GM12878 (cell line): Measurements from ENCODE around the gene ADAMTSL1. TPM values are rescaled to one million over a fixed set of nuclear protein-coding genes. Genes with fewer than 3 reads are reported as not detected.

ENCODE experiments used
- ATAC-seq: fragments of 200-7000 bp; cut with Tn5 transposase; 3 replicates; pipeline ENCODE4 v1.9.1; 2020; ENCODE audit warnings: mild to moderate bottlenecking, moderate library complexity
- BruUV-seq: library from RNA; stranded (reverse); fragments of 400-500 nt; replicated peaks from 2 replicates; lab custom pipeline; 2021; lab: Mats Ljungman, UMichigan
- CTCF ChIA-PET: fragments of 300-600 bp; sonication (Branson Sonifier 250); formaldehyde crosslinking; extraction: SDS; loops from one replicate; lab custom pipeline; 2021; ENCODE audit warnings: inconsistent platforms; lab: Yijun Ruan, JAX
- POLR2A ChIA-PET: fragments of 350-600 bp; formaldehyde crosslinking; extraction: SDS; loops from one replicate; lab custom pipeline; 2021; ENCODE audit warnings: inconsistent platforms; lab: Charles Lee
- RAD21 ChIA-PET: fragments of 300-600 bp; sonication (Branson Sonifier 250); formaldehyde crosslinking; loops from one replicate; lab custom pipeline; 2023; ENCODE audit warnings: antibody characterized with exemption; ENCODE audit not compliant: unreplicated experiment; lab: Charles Lee
- SMC1A ChIA-PET: fragments of 300-600 bp; sonication (Branson Sonifier 250); formaldehyde crosslinking; loops from one replicate; lab custom pipeline; 2023; ENCODE audit not compliant: unreplicated experiment, uncharacterized antibody; lab: Charles Lee
- DNase-seq: peaks from one replicate; pipeline ENCODE4 v3.0.0-alpha.2; 2011; ENCODE audit warnings: low read depth, low spot score
- FAIRE-seq: peaks from 3 replicates; lab custom pipeline; 2011; peaks lifted over from hg19 to GRCh38; lab: Jason Lieb, UNC
- H2AFZ ChIP-seq: 2 replicates; pipeline ENCODE4 v1.6.0; 2011; ENCODE audit warnings: low read depth, low read length, control low read depth; ENCODE audit not compliant: control insufficient read depth
- H3K27ac ChIP-seq: 2 replicates; pipeline ENCODE4 v1.5.1; 2011; ENCODE audit warnings: control low read depth; ENCODE audit not compliant: control insufficient read depth, insufficient read depth
- H3K27me3 ChIP-seq, 2 experiments: replicated peaks in 1 of 2; 2 replicates each; pipeline versions ENCODE4 v1.6.0 to v1.6.1; 2011; ENCODE audit warnings: low read length in 1 of 2; ENCODE audit not compliant: control insufficient read depth in 2 of 2, insufficient read depth in 2 of 2
- H3K36me3 ChIP-seq, 2 experiments: 2 replicates each; pipeline ENCODE4 v1.5.1; 2011; ENCODE audit warnings: low read length in 1 of 2; ENCODE audit not compliant: control insufficient read depth in 2 of 2, insufficient read depth in 2 of 2
- H3K4me1 ChIP-seq: 2 replicates; pipeline ENCODE4 v1.6.1; 2011; ENCODE audit warnings: mild to moderate bottlenecking, low read length, moderate library complexity, mixed read lengths; ENCODE audit not compliant: control insufficient read depth, insufficient read depth
- H3K4me2 ChIP-seq: 2 replicates; pipeline ENCODE4 v1.6.0; 2011; ENCODE audit warnings: control low read depth; ENCODE audit not compliant: control insufficient read depth, insufficient read depth
- H3K4me3 ChIP-seq: fragments of 200-600 bp; sonication (generic); 2 replicates; pipeline ENCODE4 v1.5.1; 2016
- H3K79me2 ChIP-seq: 2 replicates; pipeline ENCODE4 v1.6.0; 2011; ENCODE audit warnings: low read length; ENCODE audit not compliant: control insufficient read depth, insufficient read depth
- H3K9ac ChIP-seq: 2 replicates; pipeline ENCODE4 v1.8.0; 2011; ENCODE audit warnings: low read length, control low read depth, mixed read lengths; ENCODE audit not compliant: control insufficient read depth, insufficient read depth
- H3K9me3 ChIP-seq: replicated peaks from 3 replicates; pipeline ENCODE4 v1.5.1; 2011; ENCODE audit warnings: mild to moderate bottlenecking, low read length; ENCODE audit not compliant: control insufficient read depth, insufficient read depth
- H4K20me1 ChIP-seq: 2 replicates; pipeline ENCODE4 v1.6.0; 2011; ENCODE audit not compliant: control insufficient read depth, insufficient read depth
- ATF7 ChIP-seq: fragments of 450-650 bp; IDR thresholded peaks from 2 replicates; pipeline ENCODE4 v1.6.1; 2016; ENCODE audit warnings: low read depth, mild to moderate bottlenecking
- BMI1 ChIP-seq: fragments of 450-650 bp; IDR thresholded peaks from 2 replicates; pipeline ENCODE4 v1.6.1; 2016; ENCODE audit warnings: mild to moderate bottlenecking, moderate library complexity, borderline replicate concordance
- CBX3 ChIP-seq: fragments of 200-600 bp; sonication (generic); IDR thresholded peaks from 2 replicates; pipeline ENCODE4 v1.6.1; 2016; ENCODE audit warnings: low read depth, borderline replicate concordance
- EED ChIP-seq: sonication (generic); IDR thresholded peaks from 2 replicates; pipeline ENCODE4 v1.6.1; 2016; ENCODE audit warnings: antibody characterized with exemption, low read depth
- NKRF ChIP-seq: fragments of 450-650 bp; conservative IDR thresholded peaks from 2 replicates; pipeline ENCODE4 v1.6.1; 2017; ENCODE audit warnings: mild to moderate bottlenecking, moderate library complexity
- NR2C2 ChIP-seq: IDR thresholded peaks from 2 replicates; pipeline ENCODE4 v1.6.1; 2011; ENCODE audit warnings: borderline replicate concordance, low read depth; ENCODE audit not compliant: control insufficient read depth, insufficient read length
- POLR2AphosphoS5 ChIP-seq: IDR thresholded peaks from 2 replicates; pipeline ENCODE4 v1.6.1; 2011; ENCODE audit warnings: mild to moderate bottlenecking, low read length, inconsistent platforms
- SIX5 ChIP-seq: IDR thresholded peaks from 2 replicates; pipeline ENCODE4 v1.6.1; 2011; ENCODE audit warnings: mild to moderate bottlenecking, low read depth, low read length, moderate library complexity; ENCODE audit not compliant: severe bottlenecking
- ZNF217 ChIP-seq: fragments of 450-650 bp; IDR thresholded peaks from 2 replicates; pipeline ENCODE4 v1.6.1; 2017; ENCODE audit warnings: antibody characterized with exemption, mild to moderate bottlenecking
- ZNF24 ChIP-seq: fragments of 450-650 bp; IDR thresholded peaks from 2 replicates; pipeline ENCODE4 v1.6.1; 2017; ENCODE audit warnings: antibody characterized with exemption, mild to moderate bottlenecking
- in situ Hi-C: fragments of 300-500 bp; cut with MboI; formaldehyde crosslinking; loops from 9 replicates; pipeline ENCODE4 v1.14.3; 2018; ENCODE audit warnings: mixed read lengths
- intact Hi-C: fragments of 100-400 bp; cut with micrococcal nuclease; formaldehyde crosslinking; loops from one replicate; pipeline ENCODE4 v1.14.2; 2022; ENCODE audit not compliant: unreplicated experiment
- polyA plus RNA-seq, 11 experiments: library from polyadenylated mRNA; depleted of rRNA in 4 of 11; unstranded in 6 of 11; stranded (reverse) in 5 of 11; fragments of >200 nt; fragmentation: Nextera tagmentation in 4 of 11; fragmentation: Illumina TruSeq in 1 of 11; extraction: Ambion mirVana in 4 of 11; extraction: Trizol in 1 of 11; gene quantifications; 1 replicate in 1 of 11; 2 replicates in 10 of 11; pipeline versions ENCODE4 v1.2.1 to v1.2.3, GENCODE V29; 2011 to 2016; ENCODE audit warnings: inconsistent platforms in 2 of 11, missing spikeins in 2 of 11, low read depth in 1 of 11
- total RNA-seq, 4 experiments: library from RNA; depleted of rRNA in 3 of 4; stranded (reverse); fragments of >200 nt in 3 of 4; fragmentation: Illumina TruSeq in 1 of 4; extraction: Trizol in 1 of 4; gene quantifications; 2 replicates each; pipeline versions ENCODE4 v1.2.1 to v1.2.3, GENCODE V29; 2013 to 2021

The ADAMTSL1 gene
- total and polyA plus RNA-seq, 10 of the 15 experiments (the other 5 are each of a cell fraction or from before 2014, with no cell fraction given): 0.01 to 0.10 (median 0.07) TPM; not detected in 6

- H3K4me1 ChIP-seq: no peaks in the 10 kb centered on the region
- POLR2A ChIA-PET: no interaction called here
- no peaks in the 10 kb centered on the region for H3K79me2 ChIP-seq
- H4K20me1 ChIP-seq: no peaks in the 10 kb centered on the region
- SMC1A ChIA-PET: no interaction called here
- no peaks in the 10 kb centered on the region for H3K27me3 ChIP-seq
- H3K4me2 ChIP-seq: no peak overlapping the region
- H3K4me3 ChIP-seq: no peak overlapping the region
- H2AFZ ChIP-seq: no peak overlapping the region
- DNase-seq: no peak
- FAIRE-seq: no peak
- H3K9ac ChIP-seq: no peak overlapping the region
- no peaks in the 10 kb centered on the region for H3K9me3 ChIP-seq
- in situ Hi-C loops (no loop called here), intact Hi-C loops (no loop called here)
- no peak overlapping the region for H3K27ac ChIP-seq
- no TSS peak for BruUV-seq
- H3K36me3 ChIP-seq: no peaks in the 10 kb centered on the region
- no peak for ATAC-seq
- CTCF ChIA-PET: no interaction called here
- RAD21 ChIA-PET: no interaction called here
- no peak for TF ChIP-seq BMI1
- TF ChIP-seq ZNF217: no peak
- TF ChIP-seq ZNF24: no peak
- TF ChIP-seq ATF7: no peak
- TF ChIP-seq CBX3: no peak
- no peak for TF ChIP-seq SIX5
- TF ChIP-seq EED: no peak
- no peak for TF ChIP-seq NKRF
- no peak for TF ChIP-seq POLR2AphosphoS5
- TF ChIP-seq NR2C2: no peak
These were observed 132.9 kb downstream of the ADAMTSL1 start for GRCh38 chr9:18606846-18607245.
